ENCODE measurements around the gene CPNE2. TPM values are rescaled to one million over a fixed set of nuclear protein-coding genes. Genes with fewer than 3 reads are reported as not detected.
"Not testable (repeated sequence)": the region's sequence is repeated elsewhere in the genome, so short reads cannot be mapped to it uniquely, and the experiment has no call there.

The CPNE2 gene
- total RNA-seq, 1 donor from 2014 or later: 33.9 TPM

DNA sequence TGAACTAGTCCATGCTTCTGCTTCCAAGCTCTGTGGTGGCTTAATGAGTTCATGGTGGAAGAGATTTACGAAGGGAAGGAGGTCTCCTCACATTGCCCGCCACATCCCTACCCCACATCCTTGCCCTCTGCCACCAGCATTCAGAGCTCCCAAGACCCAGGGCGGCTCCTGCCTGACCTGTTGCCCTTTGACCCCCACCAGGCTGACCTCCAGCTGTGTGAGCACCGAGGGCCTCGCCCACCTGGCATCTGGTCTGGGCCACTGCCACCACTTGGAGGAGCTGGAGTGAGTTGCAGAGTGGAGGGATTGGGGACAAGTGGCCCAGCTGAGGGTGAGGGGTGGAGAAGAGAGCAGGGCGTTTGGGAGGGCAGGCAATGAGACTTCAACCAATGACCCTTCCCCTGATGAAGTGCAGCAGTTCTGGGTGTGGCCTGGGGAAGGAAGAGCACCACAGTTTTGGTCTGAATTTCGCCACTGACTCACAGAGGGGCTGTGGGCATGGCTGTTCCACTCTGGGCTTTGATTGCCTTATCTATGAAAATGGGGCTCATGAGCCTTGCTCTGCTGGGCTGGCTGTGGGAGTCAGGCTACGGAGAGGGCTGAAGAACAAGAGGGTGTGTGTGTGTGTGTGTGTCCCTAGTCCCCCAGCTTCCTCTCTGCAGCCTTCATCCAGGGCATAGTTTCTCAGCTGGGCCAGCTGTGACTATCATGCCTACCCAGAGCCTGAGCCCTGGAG, 22.6 kb upstream of the CPNE2 start:
- DNase-seq (ENCODE audit: extremely low spot score, unreplicated experiment): no peak

DNA sequence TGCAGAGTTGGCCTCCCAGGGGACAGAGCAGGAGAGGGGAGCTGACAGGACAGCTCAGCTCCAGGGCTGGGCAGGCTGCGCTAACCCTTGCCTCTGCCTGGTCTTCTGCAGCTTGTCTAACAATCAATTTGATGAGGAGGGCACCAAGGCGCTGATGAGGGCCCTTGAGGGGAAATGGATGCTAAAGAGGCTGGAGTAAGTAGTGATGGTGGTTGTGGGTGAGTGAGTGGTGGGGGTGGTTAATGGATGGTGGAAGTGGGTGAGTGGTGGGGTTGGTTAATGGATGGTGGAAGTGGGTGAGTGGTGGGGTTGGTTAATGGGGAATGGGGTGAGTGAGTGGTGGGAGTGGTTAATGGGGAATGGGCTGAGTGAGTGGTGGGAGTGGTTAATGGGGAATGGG, 22.0 kb upstream of the CPNE2 start:
- H3K9me3 Mint-ChIP-seq (ENCODE audit: unreplicated experiment): no peaks in the 10 kb centered on the region
- no peak for DNase-seq (ENCODE audit: extremely low spot score, unreplicated experiment)
- no peaks in the 10 kb centered on the region for H3K27me3 Mint-ChIP-seq (ENCODE audit: unreplicated experiment)
- TF ChIP-seq, protein P1, sequence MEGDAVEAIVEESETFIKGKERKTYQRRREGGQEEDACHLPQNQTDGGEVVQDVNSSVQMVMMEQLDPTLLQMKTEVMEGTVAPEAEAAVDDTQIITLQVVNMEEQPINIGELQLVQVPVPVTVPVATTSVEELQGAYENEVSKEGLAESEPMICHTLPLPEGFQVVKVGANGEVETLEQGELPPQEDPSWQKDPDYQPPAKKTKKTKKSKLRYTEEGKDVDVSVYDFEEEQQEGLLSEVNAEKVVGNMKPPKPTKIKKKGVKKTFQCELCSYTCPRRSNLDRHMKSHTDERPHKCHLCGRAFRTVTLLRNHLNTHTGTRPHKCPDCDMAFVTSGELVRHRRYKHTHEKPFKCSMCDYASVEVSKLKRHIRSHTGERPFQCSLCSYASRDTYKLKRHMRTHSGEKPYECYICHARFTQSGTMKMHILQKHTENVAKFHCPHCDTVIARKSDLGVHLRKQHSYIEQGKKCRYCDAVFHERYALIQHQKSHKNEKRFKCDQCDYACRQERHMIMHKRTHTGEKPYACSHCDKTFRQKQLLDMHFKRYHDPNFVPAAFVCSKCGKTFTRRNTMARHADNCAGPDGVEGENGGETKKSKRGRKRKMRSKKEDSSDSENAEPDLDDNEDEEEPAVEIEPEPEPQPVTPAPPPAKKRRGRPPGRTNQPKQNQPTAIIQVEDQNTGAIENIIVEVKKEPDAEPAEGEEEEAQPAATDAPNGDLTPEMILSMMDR (IDR thresholded peaks at IDR 0.05): no peak
- no peak overlapping the region for H3K27ac Mint-ChIP-seq (ENCODE audit: unreplicated experiment)
- no peak overlapping the region for H3K4me3 Mint-ChIP-seq (ENCODE audit: unreplicated experiment)
- H3K4me1 Mint-ChIP-seq (ENCODE audit: unreplicated experiment): peaks cover 15% of the 10 kb centered on the region
- H3K36me3 Mint-ChIP-seq (ENCODE audit: unreplicated experiment): no peaks in the 10 kb centered on the region

More for the DNA sequence above, 22.6 kb upstream of the CPNE2 start:
- Mint-ChIP-seq H3K36me3 (ENCODE audit: unreplicated experiment) (no peaks in the 10 kb centered on the region), H3K27ac (ENCODE audit: unreplicated experiment) (no peak overlapping the region), H3K27me3 (ENCODE audit: unreplicated experiment) (no peaks in the 10 kb centered on the region), H3K4me3 (ENCODE audit: unreplicated experiment) (no peak overlapping the region), H3K9me3 (ENCODE audit: unreplicated experiment) (no peaks in the 10 kb centered on the region), H3K4me1 (ENCODE audit: unreplicated experiment) (peaks cover 15% of the 10 kb centered on the region)
- TF ChIP-seq, protein P1 (IDR thresholded peaks at IDR 0.05): no peak

DNA sequence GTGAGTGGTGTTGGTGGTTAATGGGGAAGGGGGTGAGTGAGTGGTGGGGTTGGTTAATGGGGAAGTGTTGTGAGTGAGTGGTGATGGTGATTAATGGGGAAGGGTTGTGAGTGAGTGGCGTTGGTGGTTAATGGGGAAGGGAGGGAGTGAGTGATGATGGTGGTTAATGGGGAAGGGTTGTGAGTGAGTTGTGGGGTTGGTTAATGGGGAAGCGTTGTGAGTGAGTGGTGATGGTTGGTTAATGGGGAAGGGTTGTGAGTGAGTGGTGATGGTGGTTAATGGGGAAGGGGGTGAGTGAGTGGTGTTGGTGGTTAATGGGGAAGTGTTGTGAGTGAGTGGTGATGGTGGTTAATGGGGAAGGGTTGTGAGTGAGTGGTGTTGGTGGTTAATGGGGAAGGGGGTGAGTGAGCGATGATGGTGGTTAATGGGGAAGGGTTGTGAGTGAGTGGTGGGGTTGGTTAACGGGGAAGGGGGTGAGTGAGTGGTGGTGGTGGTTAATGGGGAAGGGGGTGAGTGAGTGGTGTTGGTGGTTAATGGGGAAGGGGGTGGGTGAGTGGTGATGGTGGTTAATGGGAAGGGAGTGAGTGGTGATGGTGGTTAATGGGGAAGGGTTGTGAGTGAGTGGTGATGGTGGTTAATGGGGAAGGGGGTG, 21.2 kb upstream of the CPNE2 start:
- H3K27me3 Mint-ChIP-seq (ENCODE audit: unreplicated experiment); DNase-seq (ENCODE audit: extremely low spot score, unreplicated experiment); H3K27ac Mint-ChIP-seq (ENCODE audit: unreplicated experiment); H3K4me3 Mint-ChIP-seq (ENCODE audit: unreplicated experiment); H3K36me3 Mint-ChIP-seq (ENCODE audit: unreplicated experiment); H3K9me3 Mint-ChIP-seq (ENCODE audit: unreplicated experiment): not testable (repeated sequence)
- H3K4me1 Mint-ChIP-seq (ENCODE audit: unreplicated experiment): peaks cover 15% of the 10 kb centered on the region

DNA sequence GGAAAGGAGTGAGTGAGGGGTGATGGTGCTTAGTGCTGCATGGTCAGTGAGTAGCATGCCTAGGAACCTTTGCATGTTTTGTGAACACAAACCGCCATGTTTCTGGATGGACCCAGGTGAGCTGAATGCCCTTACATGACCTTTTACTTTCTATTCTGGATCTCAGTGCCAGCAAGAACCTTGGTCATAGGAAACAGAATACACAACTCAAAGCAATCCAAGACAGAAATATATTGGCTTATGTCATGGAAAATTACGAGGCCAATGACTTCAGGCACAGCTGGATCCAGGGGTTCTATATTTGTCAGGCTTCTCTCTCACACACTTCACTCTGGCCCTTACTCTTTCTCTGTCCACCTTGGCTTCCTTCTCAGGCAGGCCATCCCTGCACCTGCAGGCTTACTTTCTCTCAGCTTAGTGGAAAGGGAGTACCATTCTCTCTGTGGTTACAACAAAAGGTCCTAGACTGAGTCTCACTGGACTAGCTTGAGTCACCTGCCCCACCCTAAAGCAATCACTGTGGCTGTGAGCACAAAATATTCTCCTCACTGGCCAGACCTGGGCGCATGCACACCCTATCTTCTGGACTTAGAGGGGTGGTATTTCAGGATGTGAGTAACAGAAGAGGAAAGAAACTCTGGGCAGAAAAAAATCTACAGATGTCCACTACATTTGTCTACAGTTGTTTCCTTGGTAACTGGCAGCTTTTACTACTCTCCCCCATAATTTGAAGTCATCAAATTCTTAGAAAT, 20.4 kb upstream of the CPNE2 start:
- DNase-seq (ENCODE audit: extremely low spot score, unreplicated experiment): no peak
- no peak overlapping the region for H3K4me3 Mint-ChIP-seq (ENCODE audit: unreplicated experiment)
- H3K9me3 Mint-ChIP-seq (ENCODE audit: unreplicated experiment): no peaks in the 10 kb centered on the region
- H3K27me3 Mint-ChIP-seq (ENCODE audit: unreplicated experiment): no peaks in the 10 kb centered on the region
- peaks cover 15% of the 10 kb centered on the region for H3K4me1 Mint-ChIP-seq (ENCODE audit: unreplicated experiment)
- TF ChIP-seq, protein P1 (IDR thresholded peaks at IDR 0.05): no peak
- H3K36me3 Mint-ChIP-seq (ENCODE audit: unreplicated experiment): no peaks in the 10 kb centered on the region
- H3K27ac Mint-ChIP-seq (ENCODE audit: unreplicated experiment): peak overlapping the region; percentile 78

DNA sequence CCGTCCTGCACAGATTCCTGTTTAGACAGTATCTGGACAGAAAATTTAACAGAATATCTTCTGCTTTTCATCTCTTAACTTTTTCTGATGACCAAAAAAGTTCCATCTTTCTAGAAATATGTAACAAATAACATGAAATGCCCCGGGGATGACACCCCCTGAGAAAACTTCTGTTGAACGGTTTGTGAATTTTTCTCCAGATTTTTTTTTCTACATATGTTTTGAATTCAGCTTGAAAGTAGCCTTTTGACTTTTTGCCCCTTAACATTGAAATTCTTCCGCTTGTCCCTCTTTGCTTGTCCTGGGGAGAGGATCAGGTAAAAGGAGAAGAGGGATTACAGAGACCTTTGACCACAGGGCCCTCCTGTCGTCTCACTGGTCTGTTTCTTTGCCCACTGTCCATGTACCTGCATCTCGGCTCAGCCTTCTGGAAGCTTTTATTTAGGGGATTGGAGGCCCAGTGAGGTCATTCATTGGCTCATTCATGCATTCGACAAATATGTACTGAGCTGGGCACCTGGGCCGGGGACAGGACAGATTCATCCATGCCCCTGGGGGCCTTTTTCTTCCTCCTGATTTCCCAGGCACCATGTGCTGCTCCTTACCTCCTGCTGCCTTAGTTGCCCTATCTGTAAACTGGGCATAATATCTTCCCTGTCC, 19.6 kb upstream of the CPNE2 start:
- H3K27ac Mint-ChIP-seq (ENCODE audit: unreplicated experiment): peak overlapping the region; percentile 78

More for the DNA sequence above, 19.6 kb upstream of the CPNE2 start:
- H3K27me3 Mint-ChIP-seq (ENCODE audit: unreplicated experiment): no peaks in the 10 kb centered on the region
- TF ChIP-seq, protein P1 (IDR thresholded peaks at IDR 0.05): no peak
- peaks cover 15% of the 10 kb centered on the region for H3K4me1 Mint-ChIP-seq (ENCODE audit: unreplicated experiment)
- no peak overlapping the region for H3K4me3 Mint-ChIP-seq (ENCODE audit: unreplicated experiment)
- no peak for DNase-seq (ENCODE audit: extremely low spot score, unreplicated experiment)
- no peaks in the 10 kb centered on the region for H3K9me3 Mint-ChIP-seq (ENCODE audit: unreplicated experiment)
- no peaks in the 10 kb centered on the region for H3K36me3 Mint-ChIP-seq (ENCODE audit: unreplicated experiment)
